T-helper 1 cell treated with Interleukin-12 subunit alpha and Interleukin-12 subunit beta and Interleukin-4 antibody, amounts not matched to agents 30 μg/mL and 1 μg/mL, for 36 hours (primary cell): ENCODE measurements around the gene TPSG1.
"Not testable (repeated sequence)": the region's sequence is repeated elsewhere in the genome, so short reads cannot be mapped to it uniquely, and the experiment has no call there.

Experiments
- H3K27ac Mint-ChIP-seq: one replicate; pipeline ENCODE4 v1.8.0; 2021; ENCODE audit warnings: mild to moderate bottlenecking, mixed read lengths
- H3K27me3 Mint-ChIP-seq: one replicate; pipeline ENCODE4 v1.8.0; 2021; ENCODE audit warnings: low read depth, mixed read lengths
- H3K36me3 Mint-ChIP-seq: one replicate; pipeline ENCODE4 v1.8.0; 2021; ENCODE audit warnings: low read depth, mixed read lengths
- H3K4me1 Mint-ChIP-seq: one replicate; pipeline ENCODE4 v1.8.0; 2021; ENCODE audit warnings: low read depth, mixed read lengths
- H3K4me3 Mint-ChIP-seq: one replicate; pipeline ENCODE4 v1.8.0; 2021; ENCODE audit warnings: mild to moderate bottlenecking, moderate library complexity, mixed read lengths
- H3K9me3 Mint-ChIP-seq: one replicate; pipeline ENCODE4 v1.8.0; 2021; ENCODE audit warnings: mixed read lengths

The TPSG1 gene

GRCh38 chr16:1225051-1225451 is at the start of gene TPSG1:
TSS of gene TPSG1 (minus strand) at chr16:1225268. CDS start at chr16:1225252, 16 bp downstream.
- no peaks in the 10 kb centered on the region for H3K36me3 Mint-ChIP-seq
- H3K4me1 Mint-ChIP-seq = no peaks in the 10 kb centered on the region
- no peak within 1 kb of the TSS for H3K4me3 Mint-ChIP-seq
- no peaks in the 10 kb centered on the region for H3K27me3 Mint-ChIP-seq
- no peak within 1 kb of the TSS for H3K27ac Mint-ChIP-seq
- no peaks in the 10 kb centered on the region for H3K9me3 Mint-ChIP-seq

- H3K36me3 Mint-ChIP-seq = no peaks in the 10 kb centered on the region
- H3K27ac Mint-ChIP-seq = no peak overlapping the region
- H3K4me3 Mint-ChIP-seq = no peak overlapping the region
- H3K4me1 Mint-ChIP-seq = no peaks in the 10 kb centered on the region
- H3K27me3 Mint-ChIP-seq = no peaks in the 10 kb centered on the region
- no peaks in the 10 kb centered on the region for H3K9me3 Mint-ChIP-seq
These were observed 49.7 kb upstream of the TPSG1 start for GRCh38 chr16:1274767-1275166.

- no peak overlapping the region for H3K4me3 Mint-ChIP-seq
- no peaks in the 10 kb centered on the region for H3K27me3 Mint-ChIP-seq
- H3K4me1 Mint-ChIP-seq = no peaks in the 10 kb centered on the region
- H3K36me3 Mint-ChIP-seq = no peaks in the 10 kb centered on the region
- no peak overlapping the region for H3K27ac Mint-ChIP-seq
- H3K9me3 Mint-ChIP-seq = no peaks in the 10 kb centered on the region
These were observed 48.7 kb upstream of the TPSG1 start for GRCh38 chr16:1273816-1274215.

GRCh38 chr16:1272453-1273198 is 47.6 kb upstream of the TPSG1 start:
- no peaks in the 10 kb centered on the region for H3K9me3 Mint-ChIP-seq
- no peaks in the 10 kb centered on the region for H3K4me1 Mint-ChIP-seq
- H3K27ac Mint-ChIP-seq = no peak overlapping the region
- no peaks in the 10 kb centered on the region for H3K36me3 Mint-ChIP-seq
- H3K4me3 Mint-ChIP-seq = no peak overlapping the region
- no peaks in the 10 kb centered on the region for H3K27me3 Mint-ChIP-seq

GRCh38 chr16:1271724-1272413 is 46.8 kb upstream of the TPSG1 start:
- H3K27me3 Mint-ChIP-seq = not testable (repeated sequence)

GRCh38 chr16:1271380-1271723 is 46.3 kb upstream of the TPSG1 start:
- no peaks in the 10 kb centered on the region for H3K27me3 Mint-ChIP-seq
- no peak overlapping the region for H3K4me3 Mint-ChIP-seq
- no peaks in the 10 kb centered on the region for H3K4me1 Mint-ChIP-seq
- no peaks in the 10 kb centered on the region for H3K9me3 Mint-ChIP-seq
- H3K27ac Mint-ChIP-seq = no peak overlapping the region
- H3K36me3 Mint-ChIP-seq = no peaks in the 10 kb centered on the region

More at GRCh38 chr16:1271724-1272413, 46.8 kb upstream of the TPSG1 start:
- H3K36me3 Mint-ChIP-seq, H3K4me1 Mint-ChIP-seq, H3K9me3 Mint-ChIP-seq, H3K4me3 Mint-ChIP-seq, H3K27ac Mint-ChIP-seq: not testable (repeated sequence)

GRCh38 chr16:1269418-1269817 is 44.4 kb upstream of the TPSG1 start:
- H3K9me3 Mint-ChIP-seq, H3K27me3 Mint-ChIP-seq, H3K4me1 Mint-ChIP-seq, H3K27ac Mint-ChIP-seq, H3K36me3 Mint-ChIP-seq, H3K4me3 Mint-ChIP-seq: not testable (repeated sequence)

GRCh38 chr16:1265826-1266225 is 40.8 kb upstream of the TPSG1 start:
- peaks cover 10% of the 10 kb centered on the region for H3K9me3 Mint-ChIP-seq
- H3K36me3 Mint-ChIP-seq = no peaks in the 10 kb centered on the region
- H3K27me3 Mint-ChIP-seq = peaks cover 9% of the 10 kb centered on the region
- no peak overlapping the region for H3K4me3 Mint-ChIP-seq
- H3K4me1 Mint-ChIP-seq = no peaks in the 10 kb centered on the region
- no peak overlapping the region for H3K27ac Mint-ChIP-seq

- Mint-ChIP-seq H3K36me3 (no peaks in the 10 kb centered on the region), H3K27me3 (peaks cover 15% of the 10 kb centered on the region), H3K27ac (no peak overlapping the region), H3K4me3 (no peak overlapping the region), H3K4me1 (no peaks in the 10 kb centered on the region), H3K9me3 (peaks cover 10% of the 10 kb centered on the region)
These were observed 40.1 kb upstream of the TPSG1 start for GRCh38 chr16:1265090-1265630.

GRCh38 chr16:1264345-1265089 is 39.4 kb upstream of the TPSG1 start:
- Mint-ChIP-seq H3K4me1 (no peaks in the 10 kb centered on the region), H3K27ac (no peak overlapping the region), H3K27me3 (peaks cover 15% of the 10 kb centered on the region), H3K9me3 (peaks cover 10% of the 10 kb centered on the region), H3K36me3 (no peaks in the 10 kb centered on the region), H3K4me3 (no peak overlapping the region)

GRCh38 chr16:1263591-1264344 is 38.7 kb upstream of the TPSG1 start:
- H3K27me3 Mint-ChIP-seq = peaks cover 20% of the 10 kb centered on the region
- peaks cover 4% of the 10 kb centered on the region for H3K4me1 Mint-ChIP-seq
- H3K36me3 Mint-ChIP-seq = no peaks in the 10 kb centered on the region
- H3K9me3 Mint-ChIP-seq = peaks cover 10% of the 10 kb centered on the region
- no peak overlapping the region for H3K27ac Mint-ChIP-seq
- no peak overlapping the region for H3K4me3 Mint-ChIP-seq

GRCh38 chr16:1262846-1263221 is 37.8 kb upstream of the TPSG1 start:
- Mint-ChIP-seq H3K4me3 (no peak overlapping the region), H3K27me3 (peaks cover 20% of the 10 kb centered on the region), H3K27ac (no peak overlapping the region), H3K9me3 (peaks cover 10% of the 10 kb centered on the region), H3K4me1 (peaks cover 4% of the 10 kb centered on the region), H3K36me3 (no peaks in the 10 kb centered on the region)

GRCh38 chr16:1262210-1262845 is 37.3 kb upstream of the TPSG1 start:
- Mint-ChIP-seq H3K27me3 (peaks cover 20% of the 10 kb centered on the region), H3K4me3 (no peak overlapping the region), H3K9me3 (peaks cover 10% of the 10 kb centered on the region), H3K36me3 (no peaks in the 10 kb centered on the region), H3K4me1 (peaks cover 4% of the 10 kb centered on the region), H3K27ac (no peak overlapping the region)
